Mammary epithelial cell (primary cell): ENCODE results near the gene TNRC6C.

Source experiments
- CTCF ChIP-seq, 2 donors: IDR thresholded peaks in 1 of 2; conservative IDR thresholded peaks in 1 of 2; 2 replicates each; pipeline ENCODE4 v1.5.1; 2011 to 2012; ENCODE audit warnings: inconsistent platforms in 2 of 2, low read length in 2 of 2, mild to moderate bottlenecking in 2 of 2, control low read depth in 1 of 2, low read depth in 1 of 2; ENCODE audit not compliant: insufficient read depth in 1 of 2; ENCODE audit errors: extremely low read depth in 1 of 2
- EZH2 ChIP-seq: IDR thresholded peaks from 2 replicates; pipeline ENCODE4 v1.6.1; 2012; ENCODE audit warnings: low read length, inconsistent platforms, borderline replicate concordance

GRCh38 chr17:78133971-78134898 lies 175.7 kb downstream of the TNRC6C start:
- peak; percentile 36 to 51 for TF ChIP-seq CTCF (conservative IDR thresholded peaks at IDR 0.05 in 1 of 2, IDR thresholded peaks at IDR 0.05 in 1 of 2; ENCODE audit: extremely low read depth in 1 of 2, insufficient read depth in 1 of 2, low read depth in 1 of 2, low read length in 2 of 2)
- TF ChIP-seq EZH2 = no peak
